Esophagus muscularis mucosa (tissue), 4 donors: Measurements from ENCODE around the gene TACO1. TPM values are rescaled to one million over a fixed set of nuclear protein-coding genes. Genes with fewer than 3 reads are reported as not detected.

Experiments used
- DNase-seq: peaks from one replicate; pipeline ENCODE4 v3.0.0-alpha.2; 2017; ENCODE audit errors: extremely low spot score
- H3K27ac ChIP-seq, 4 donors: fragments of 200-600 bp; sonication (generic); replicated peaks in 1 of 4; 1 replicate in 3 of 4; 2 replicates in 1 of 4; pipeline ENCODE4 v1.5.1; 2016 to 2019; ENCODE audit warnings: mild to moderate bottlenecking in 1 of 4
- H3K27me3 ChIP-seq, 4 donors: fragments of 200-600 bp; sonication (generic); one replicate each; pipeline versions ENCODE4 v1.5.1 to v1.6.0; 2016 to 2019
- H3K36me3 ChIP-seq, 4 donors: fragments of 200-600 bp; sonication (generic); one replicate each; pipeline ENCODE4 v1.5.1; 2016 to 2019
- H3K4me1 ChIP-seq, 4 donors: fragments of 200-600 bp; sonication (generic); one replicate each; pipeline ENCODE4 v1.5.1; 2016 to 2019
- H3K4me3 ChIP-seq, 4 donors: fragments of 200-600 bp; sonication (generic); 1 replicate in 2 of 4; 2 replicates in 2 of 4; pipeline ENCODE4 v1.5.1; 2016 to 2019; ENCODE audit warnings: mild to moderate bottlenecking in 4 of 4, moderate library complexity in 1 of 4
- H3K9me3 ChIP-seq, 4 donors: fragments of 200-600 bp; sonication (generic); 1 replicate in 3 of 4; 2 replicates in 1 of 4; pipeline ENCODE4 v1.5.1; 2016 to 2019
- EP300 ChIP-seq: sonication (generic); formaldehyde crosslinking; IDR thresholded peaks from one replicate; pipeline ENCODE4 v1.6.1; 2017; ENCODE audit warnings: antibody characterized with exemption
- POLR2A ChIP-seq: fragments of 450-650 bp; IDR thresholded peaks from one replicate; pipeline ENCODE4 v1.6.1; 2017; ENCODE audit warnings: antibody characterized with exemption, moderate library complexity, mild to moderate bottlenecking, low read depth
- POLR2AphosphoS5 ChIP-seq, 2 donors: sonication (generic); formaldehyde crosslinking; IDR thresholded peaks; one replicate each; pipeline ENCODE4 v1.6.1; 2017; ENCODE audit warnings: antibody characterized with exemption in 2 of 2
- WGBS: methylation state at CpG from one replicate; pipeline ENCODE4 v1.1.5; 2018; 5-methylcytosine and 5-hydroxymethylcytosine counted together
- intact Hi-C: fragments of 100-400 bp; cut with DNase I; formaldehyde crosslinking; loops from one replicate; pipeline ENCODE4 v1.15.1; 2023
- total RNA-seq, 4 donors: library from RNA; depleted of rRNA; stranded (reverse); fragments of >200 nt; gene quantifications; one replicate each; pipeline versions ENCODE4 v1.1.0 to v1.2.1, GENCODE V29; 2016
- TF ChIP-seq, protein P1 (sequence below), 3 experiments: fragments of 200-600 bp in 2 of 3; fragments of 450-650 bp in 1 of 3; sonication (generic) in 2 of 3; IDR thresholded peaks; one replicate each; pipeline ENCODE4 v1.5.1; 2017 to 2019; ENCODE audit warnings: antibody characterized with exemption in 3 of 3, mild to moderate bottlenecking in 2 of 3, moderate library complexity in 1 of 3

The TACO1 gene
- total RNA-seq, 4 donors from 2014 or later: 9.4 to 35.0 (median 14.8) TPM

DNA sequence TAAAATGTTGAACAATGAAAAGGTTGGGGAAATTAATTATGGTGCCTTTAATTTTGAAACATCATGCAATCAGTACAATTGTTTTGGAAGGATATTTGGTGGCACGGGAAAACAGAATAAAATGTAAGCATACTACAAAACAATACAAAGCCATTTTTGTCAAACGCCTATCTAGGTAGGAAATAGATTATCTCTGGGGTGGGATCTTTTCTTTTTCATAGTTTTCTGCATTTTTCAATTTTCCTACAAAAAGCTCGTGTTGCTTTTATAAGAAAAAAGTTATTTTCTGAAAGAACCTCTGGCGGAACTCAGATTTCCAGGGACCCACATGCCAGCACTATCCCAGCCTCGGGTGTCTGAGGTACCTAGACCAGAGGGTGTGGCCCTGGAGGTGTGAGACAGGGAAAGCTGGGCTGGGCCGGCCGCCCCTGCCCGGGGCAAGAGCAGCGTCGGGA lies 20.6 kb downstream of the TACO1 start:
- intact Hi-C loops: loop anchor here (5.0 kb wide), 1 partner anchor 81 kb away; the partner anchor contains the start of gene LIMD2
- TF ChIP-seq EP300 (no peak), POLR2A (no peak), POLR2AphosphoS5 (IDR thresholded peaks at IDR 0.05) (no peak)
- TF ChIP-seq, protein P1, sequence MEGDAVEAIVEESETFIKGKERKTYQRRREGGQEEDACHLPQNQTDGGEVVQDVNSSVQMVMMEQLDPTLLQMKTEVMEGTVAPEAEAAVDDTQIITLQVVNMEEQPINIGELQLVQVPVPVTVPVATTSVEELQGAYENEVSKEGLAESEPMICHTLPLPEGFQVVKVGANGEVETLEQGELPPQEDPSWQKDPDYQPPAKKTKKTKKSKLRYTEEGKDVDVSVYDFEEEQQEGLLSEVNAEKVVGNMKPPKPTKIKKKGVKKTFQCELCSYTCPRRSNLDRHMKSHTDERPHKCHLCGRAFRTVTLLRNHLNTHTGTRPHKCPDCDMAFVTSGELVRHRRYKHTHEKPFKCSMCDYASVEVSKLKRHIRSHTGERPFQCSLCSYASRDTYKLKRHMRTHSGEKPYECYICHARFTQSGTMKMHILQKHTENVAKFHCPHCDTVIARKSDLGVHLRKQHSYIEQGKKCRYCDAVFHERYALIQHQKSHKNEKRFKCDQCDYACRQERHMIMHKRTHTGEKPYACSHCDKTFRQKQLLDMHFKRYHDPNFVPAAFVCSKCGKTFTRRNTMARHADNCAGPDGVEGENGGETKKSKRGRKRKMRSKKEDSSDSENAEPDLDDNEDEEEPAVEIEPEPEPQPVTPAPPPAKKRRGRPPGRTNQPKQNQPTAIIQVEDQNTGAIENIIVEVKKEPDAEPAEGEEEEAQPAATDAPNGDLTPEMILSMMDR (IDR thresholded peaks at IDR 0.05): no peak

DNA sequence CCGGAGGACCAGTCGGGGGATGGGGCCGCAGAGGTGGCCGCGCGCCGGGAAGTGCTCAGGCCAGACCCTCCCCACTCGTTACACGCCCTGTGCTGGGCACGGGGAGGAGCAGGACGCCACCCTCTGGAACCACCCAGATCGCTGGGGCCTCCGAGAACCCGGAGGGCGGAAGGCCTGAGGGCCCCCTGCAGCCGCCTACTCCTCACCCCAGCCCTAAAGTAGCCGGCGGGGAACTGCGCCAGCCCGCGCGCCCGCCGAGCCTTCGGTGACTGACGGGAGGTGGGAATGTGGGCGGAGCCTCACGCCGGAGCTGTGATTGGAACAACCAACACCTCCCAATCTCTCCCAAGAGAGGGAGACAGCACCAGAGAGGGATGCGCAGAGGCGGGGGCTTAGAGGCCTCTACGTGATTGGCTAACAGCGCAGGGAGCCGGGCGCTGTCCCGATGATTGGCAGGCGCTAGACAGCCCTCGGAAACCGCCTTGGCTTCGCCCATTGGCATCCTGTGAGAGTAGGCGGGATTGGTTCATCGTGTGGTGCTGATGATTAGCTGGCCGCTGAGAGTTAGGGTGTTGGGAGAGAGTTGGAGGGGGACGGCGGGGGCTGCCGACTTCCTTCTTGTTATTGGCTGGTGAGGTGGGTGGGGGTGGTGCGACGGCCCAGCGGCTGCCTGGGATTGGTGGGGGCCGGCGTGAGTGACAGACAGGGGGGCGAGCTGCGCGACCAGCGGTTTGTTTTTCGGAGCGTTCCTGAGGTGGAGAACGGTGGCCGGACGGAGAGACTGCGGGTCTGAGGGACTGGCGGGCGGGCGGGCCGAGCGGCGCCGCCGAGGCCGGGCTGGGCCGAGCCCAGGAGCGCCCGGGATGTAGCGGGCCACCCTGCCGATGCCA lies 21.2 kb downstream of the TACO1 start, which contains the start of gene MAP3K3:
Gene MAP3K3, plus strand, starts transcription at position 734 of the 890 bp plus-strand sequence. CDS start 343 bp downstream, outside the sequence.
- H3K27ac ChIP-seq: peak within 1 kb of the TSS; percentile 85 to 91 (median 89)
- WGBS: under 1% methylated on average over 48 of the region's 75 CpGs
- peak within 1 kb of the TSS; percentile 85 to 96 (median 88) for H3K4me3 ChIP-seq
- TF ChIP-seq, protein P1 (IDR thresholded peaks at IDR 0.05): peak in 2 of 3 experiments; percentile 21 to 30
- no peak for TF ChIP-seq POLR2A
- TF ChIP-seq POLR2AphosphoS5 (IDR thresholded peaks at IDR 0.05): peak; percentile 77 to 91
- no peaks in the 10 kb centered on the region for H3K9me3 ChIP-seq
- no peaks in the 10 kb centered on the region for H3K27me3 ChIP-seq
- peak; percentile 100 for DNase-seq
- intact Hi-C loops: loop anchor here (5.0 kb wide), 1 partner anchor 80 kb away; the partner anchor contains the start of gene LIMD2
- H3K36me3 ChIP-seq: no peaks in the 10 kb centered on the region
- peaks cover 37 to 44% (median 42%) of the 10 kb centered on the region in 4 donors for H3K4me1 ChIP-seq

More for the DNA sequence above, 20.6 kb downstream of the TACO1 start:
- Histone ChIP-seq H3K9me3 (no peaks in the 10 kb centered on the region), H3K27ac (peak overlapping the region; percentile 85 to 91 (median 88)), H3K27me3 (no peaks in the 10 kb centered on the region), H3K4me3 (peak overlapping the region; percentile 85 to 96 (median 88)), H3K4me1 (peaks cover 30 to 37% (median 35%) of the 10 kb centered on the region in 4 donors), H3K36me3 (no peaks in the 10 kb centered on the region)
- no peak for DNase-seq
- 14% methylated on average over 10 of the region's 10 CpGs for WGBS

DNA sequence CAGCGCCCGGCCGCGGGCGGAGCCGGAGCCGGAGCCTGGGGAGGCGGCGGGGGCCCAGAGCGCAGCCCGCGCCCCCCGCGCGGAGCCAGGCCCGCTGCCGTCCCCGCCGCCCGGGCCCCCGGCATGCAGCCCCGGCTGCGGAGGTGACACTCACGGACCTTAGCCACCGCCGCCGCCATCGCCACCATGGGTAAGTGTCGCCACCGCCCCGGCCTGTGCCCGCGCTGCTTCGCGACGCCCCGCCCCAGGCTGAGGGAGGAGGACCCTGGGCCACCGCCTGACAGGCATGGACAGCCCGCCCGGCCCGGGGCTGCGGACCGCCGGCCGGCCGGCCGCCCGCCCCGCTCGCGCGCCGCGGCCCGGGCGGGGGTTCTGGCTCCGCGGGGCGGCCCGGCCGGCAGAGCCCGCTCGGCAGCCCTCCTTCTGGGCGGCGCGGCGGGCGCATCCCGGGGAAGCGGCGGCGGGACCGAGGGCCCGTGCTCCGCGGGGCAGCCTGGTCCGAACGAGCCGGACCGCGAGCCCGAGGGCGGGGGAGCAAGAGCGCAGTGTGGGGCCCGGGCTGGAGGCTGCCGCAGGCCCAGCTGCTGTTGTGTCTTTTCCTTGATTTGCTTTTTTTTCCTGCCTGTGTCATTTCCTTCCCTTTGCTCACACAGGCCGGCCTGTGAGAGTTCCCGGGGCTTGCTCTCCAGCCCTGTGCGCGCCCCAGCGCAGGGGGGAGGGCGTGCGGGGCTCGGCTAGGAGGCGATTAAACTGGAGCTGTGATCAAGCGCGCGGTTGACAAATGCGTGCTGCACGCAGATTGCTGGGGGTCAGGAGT lies 22.1 kb downstream of the TACO1 start:
- no peak for DNase-seq
- intact Hi-C loops: loop anchor here (5.0 kb wide), 1 partner anchor 80 kb away; the partner anchor contains the start of gene LIMD2
- peak overlapping the region; percentile 85 to 96 (median 88) for H3K4me3 ChIP-seq
- peaks cover 44 to 52% (median 50%) of the 10 kb centered on the region in 4 donors for H3K4me1 ChIP-seq
- H3K27ac ChIP-seq: peak overlapping the region; percentile 85 to 91 (median 89)
- 0% methylated on average over 14 of the region's 100 CpGs for WGBS
- H3K36me3 ChIP-seq: no peaks in the 10 kb centered on the region
- TF ChIP-seq, protein P1 (IDR thresholded peaks at IDR 0.05): no peak
- peak; percentile 56 to 60 for TF ChIP-seq POLR2AphosphoS5 (IDR thresholded peaks at IDR 0.05)
- H3K9me3 ChIP-seq: no peaks in the 10 kb centered on the region
- H3K27me3 ChIP-seq: no peaks in the 10 kb centered on the region

DNA sequence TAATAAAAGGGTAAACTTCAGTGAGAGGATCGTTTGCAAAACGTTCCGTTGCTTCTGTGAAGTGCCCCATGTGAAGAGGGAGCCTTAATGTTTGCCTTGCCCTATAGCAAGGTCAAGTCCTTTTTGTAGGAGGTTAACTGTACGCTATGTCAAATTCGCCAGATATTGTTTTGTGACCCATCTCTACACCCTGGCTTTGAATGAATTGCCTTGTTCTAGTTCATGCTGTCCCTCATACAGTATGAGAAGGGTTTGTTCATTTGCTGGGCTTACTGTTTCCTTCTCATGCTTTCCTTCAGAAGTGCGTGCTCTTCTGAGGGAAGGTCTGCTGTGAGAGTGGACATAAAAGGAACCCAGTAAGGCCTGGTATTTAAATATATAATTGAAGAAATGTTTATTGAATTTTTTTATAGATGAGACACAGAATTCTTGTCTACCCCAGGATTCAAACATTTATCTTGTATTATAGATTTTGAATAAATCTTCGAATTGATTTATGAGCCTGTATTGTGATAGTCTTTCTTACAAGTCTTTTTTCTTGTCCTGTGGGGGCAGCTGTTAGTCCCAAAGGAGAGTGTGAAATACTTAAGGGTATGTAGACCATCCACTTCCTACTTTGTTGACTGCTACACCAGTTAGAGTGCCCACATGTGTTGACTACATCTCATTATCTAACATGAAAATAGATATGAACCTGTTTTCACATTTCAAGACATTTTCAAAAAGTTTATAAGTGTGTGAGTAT lies 23.3 kb downstream of the TACO1 start:
- H3K27ac ChIP-seq: peak overlapping the region in 3 of 4 donors; percentile 85 to 91 (median 89)
- peak overlapping the region; percentile 85 to 96 (median 88) for H3K4me3 ChIP-seq
- WGBS: 31% methylated on average over 7 of the region's 7 CpGs
- H3K4me1 ChIP-seq: peaks cover 52 to 58% (median 54%) of the 10 kb centered on the region in 4 donors
- no peak for TF ChIP-seq POLR2AphosphoS5 (IDR thresholded peaks at IDR 0.05)
- TF ChIP-seq, protein P1 (IDR thresholded peaks at IDR 0.05): no peak
- TF ChIP-seq POLR2A: no peak
- no peak for TF ChIP-seq EP300
- no peak for DNase-seq
- H3K9me3 ChIP-seq: no peaks in the 10 kb centered on the region
- H3K36me3 ChIP-seq: peaks cover 0 to 3% (median 0%) of the 10 kb centered on the region in 4 donors
- intact Hi-C loops: loop anchor here (5.0 kb wide), 1 partner anchor 78 kb away; the partner anchor contains the start of gene LIMD2
- H3K27me3 ChIP-seq: no peaks in the 10 kb centered on the region
